KOPT-K1 (cell line): ENCODE measurements around the gene PEX6.
A peak's percentile ranks its signal among the peaks of the same experiment; 100 is the strongest.
"Not testable (repeated sequence)": the region's sequence is repeated elsewhere in the genome, so short reads cannot be mapped to it uniquely, and the experiment has no call there.

Source experiments
- H3K27ac ChIP-seq: fragments of 200-600 bp; sonication (generic); 2 replicates; pipeline ENCODE4 v1.5.1; 2016; ENCODE audit warnings: antibody characterized with exemption, mild to moderate bottlenecking, low read depth, low read length; ENCODE audit not compliant: poor library complexity, severe bottlenecking
- H3K36me3 ChIP-seq: fragments of 200-600 bp; sonication (generic); 2 replicates; pipeline ENCODE4 v1.5.1; 2017; ENCODE audit warnings: antibody characterized with exemption, mild to moderate bottlenecking, low read length, moderate library complexity; ENCODE audit not compliant: insufficient read depth
- H3K9me3 ChIP-seq: fragments of 200-600 bp; sonication (generic); 2 replicates; pipeline ENCODE4 v1.5.1; 2017; ENCODE audit warnings: antibody characterized with exemption, low read length, mild to moderate bottlenecking; ENCODE audit not compliant: insufficient read depth, poor library complexity, severe bottlenecking

Gene PEX6

DNA sequence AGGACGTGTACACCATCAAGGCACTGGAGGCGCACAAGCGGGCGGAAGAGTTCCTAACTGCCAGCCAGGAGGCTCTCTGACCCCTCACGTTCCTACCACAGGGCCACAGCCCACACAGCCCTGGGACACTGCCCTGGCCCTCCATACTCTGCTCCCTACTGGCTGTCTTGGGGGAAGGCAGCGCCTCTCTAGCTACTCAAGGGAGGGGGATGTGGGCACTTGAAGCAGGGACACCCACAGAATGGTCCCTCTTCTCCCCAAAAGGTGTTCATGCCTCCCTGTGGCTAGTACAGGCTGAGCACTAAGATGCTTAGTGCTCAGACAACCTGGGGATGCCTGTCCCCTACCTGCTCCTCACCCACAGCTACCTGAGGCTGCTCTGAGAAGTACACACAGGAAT, 32.2 kb upstream of the PEX6 start:
- no peak overlapping the region for H3K27ac ChIP-seq
- no peaks in the 10 kb centered on the region for H3K9me3 ChIP-seq
- H3K36me3 ChIP-seq: peaks cover 68% of the 10 kb centered on the region

DNA sequence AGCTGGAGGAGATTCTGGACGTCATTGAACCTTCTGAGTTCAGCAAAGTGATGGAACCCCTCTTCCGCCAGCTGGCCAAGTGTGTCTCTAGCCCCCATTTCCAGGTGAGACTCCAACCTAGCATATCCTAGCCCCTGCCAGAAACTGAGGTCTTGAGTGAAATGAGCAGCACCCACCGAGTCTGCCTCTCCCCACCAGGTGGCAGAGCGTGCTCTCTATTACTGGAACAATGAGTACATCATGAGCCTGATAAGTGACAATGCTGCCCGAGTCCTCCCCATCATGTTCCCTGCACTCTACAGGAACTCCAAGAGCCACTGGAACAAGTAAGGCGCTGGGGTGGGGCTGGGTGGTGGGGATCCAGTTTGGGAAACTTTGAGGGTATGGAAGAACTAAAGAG, 30.1 kb upstream of the PEX6 start:
- Histone ChIP-seq H3K27ac (no peak overlapping the region), H3K36me3 (peaks cover 82% of the 10 kb centered on the region), H3K9me3 (no peaks in the 10 kb centered on the region)

- Histone ChIP-seq H3K9me3 (no peaks in the 10 kb centered on the region), H3K27ac (no peak overlapping the region), H3K36me3 (peaks cover 84% of the 10 kb centered on the region)
These were observed 28.1 kb upstream of the PEX6 start for GRCh38 chr6:43007126-43007525.

- peaks cover 80% of the 10 kb centered on the region for H3K36me3 ChIP-seq
- H3K27ac ChIP-seq: no peak overlapping the region
These were observed 27.3 kb upstream of the PEX6 start for GRCh38 chr6:43006251-43006650.

GRCh38 chr6:43005844-43006243, 26.9 kb upstream of the PEX6 start:
- H3K27ac ChIP-seq: no peak overlapping the region
- H3K36me3 ChIP-seq: peaks cover 80% of the 10 kb centered on the region
- no peaks in the 10 kb centered on the region for H3K9me3 ChIP-seq

More at GRCh38 chr6:43006251-43006650, 27.3 kb upstream of the PEX6 start:
- no peaks in the 10 kb centered on the region for H3K9me3 ChIP-seq

- Histone ChIP-seq H3K9me3 (no peaks in the 10 kb centered on the region), H3K36me3 (peaks cover 47% of the 10 kb centered on the region)
These were observed 22.9 kb upstream of the PEX6 start for GRCh38 chr6:43001843-43002242.

GRCh38 chr6:42998205-42998604, 19.2 kb upstream of the PEX6 start:
- H3K27ac ChIP-seq, H3K9me3 ChIP-seq: not testable (repeated sequence)
- peaks cover 31% of the 10 kb centered on the region for H3K36me3 ChIP-seq

More at GRCh38 chr6:43001843-43002242, 22.9 kb upstream of the PEX6 start:
- no peak overlapping the region for H3K27ac ChIP-seq

GRCh38 chr6:42996513-42996912, 17.5 kb upstream of the PEX6 start:
- Histone ChIP-seq H3K27ac (no peak overlapping the region), H3K9me3 (no peaks in the 10 kb centered on the region), H3K36me3 (peaks cover 33% of the 10 kb centered on the region)

GRCh38 chr6:42993445-42993844, 14.5 kb upstream of the PEX6 start:
- H3K36me3 ChIP-seq: peaks cover 47% of the 10 kb centered on the region
- no peaks in the 10 kb centered on the region for H3K9me3 ChIP-seq
- no peak overlapping the region for H3K27ac ChIP-seq

- no peak overlapping the region for H3K27ac ChIP-seq
- peaks cover 65% of the 10 kb centered on the region for H3K36me3 ChIP-seq
- no peaks in the 10 kb centered on the region for H3K9me3 ChIP-seq
These were observed 10.9 kb upstream of the PEX6 start for GRCh38 chr6:42989923-42990322.

- Histone ChIP-seq H3K27ac (no peak overlapping the region), H3K36me3 (peaks cover 62% of the 10 kb centered on the region), H3K9me3 (no peaks in the 10 kb centered on the region)
These were observed 9.6 kb upstream of the PEX6 start for GRCh38 chr6:42988486-42989020.

DNA sequence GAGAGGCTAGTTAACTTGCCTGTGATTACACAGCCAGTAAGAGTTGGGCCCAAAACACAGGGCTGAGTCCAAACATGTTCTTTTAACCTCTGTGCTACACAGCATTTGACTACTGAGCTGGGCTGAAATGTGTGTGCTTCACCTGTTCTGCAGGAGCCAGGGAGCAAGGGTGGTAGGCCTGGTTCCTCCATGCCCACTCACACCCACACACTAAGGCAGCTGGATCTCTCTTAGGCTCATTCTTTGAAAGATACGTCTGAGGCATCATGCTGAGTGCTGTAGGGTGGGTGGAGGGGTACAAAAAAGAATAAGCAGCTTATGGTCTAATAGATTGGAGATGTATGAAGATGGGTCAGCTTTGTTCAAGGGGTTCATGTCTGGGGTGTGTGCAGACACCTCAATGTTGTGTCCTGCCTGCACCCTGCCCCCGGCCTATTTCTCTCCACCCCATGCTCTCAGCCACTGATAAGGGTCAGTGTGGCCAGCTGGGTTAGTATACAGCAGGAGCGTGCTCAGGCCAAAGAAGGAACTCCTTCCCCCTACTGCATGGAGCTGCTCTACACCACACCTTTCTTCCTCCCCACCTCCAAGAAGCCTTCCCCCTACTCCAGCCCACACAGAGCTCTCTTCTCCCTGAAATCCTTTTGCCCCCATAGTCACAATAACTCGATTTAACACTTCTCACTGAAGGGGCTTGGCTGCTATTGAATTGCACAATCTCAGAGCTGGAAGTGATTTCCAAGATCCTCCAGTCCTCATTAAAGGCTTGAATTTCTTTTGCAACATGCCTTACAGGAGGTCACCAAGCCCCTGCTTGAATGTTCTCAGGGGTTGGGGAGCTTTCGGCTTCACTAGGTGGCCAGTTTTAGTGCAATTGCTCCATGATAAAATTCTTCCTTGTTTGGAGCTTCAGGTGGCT, 8.8 kb upstream of the PEX6 start:
- Histone ChIP-seq H3K36me3 (peaks cover 57% of the 10 kb centered on the region), H3K27ac (no peak overlapping the region), H3K9me3 (no peaks in the 10 kb centered on the region)

DNA sequence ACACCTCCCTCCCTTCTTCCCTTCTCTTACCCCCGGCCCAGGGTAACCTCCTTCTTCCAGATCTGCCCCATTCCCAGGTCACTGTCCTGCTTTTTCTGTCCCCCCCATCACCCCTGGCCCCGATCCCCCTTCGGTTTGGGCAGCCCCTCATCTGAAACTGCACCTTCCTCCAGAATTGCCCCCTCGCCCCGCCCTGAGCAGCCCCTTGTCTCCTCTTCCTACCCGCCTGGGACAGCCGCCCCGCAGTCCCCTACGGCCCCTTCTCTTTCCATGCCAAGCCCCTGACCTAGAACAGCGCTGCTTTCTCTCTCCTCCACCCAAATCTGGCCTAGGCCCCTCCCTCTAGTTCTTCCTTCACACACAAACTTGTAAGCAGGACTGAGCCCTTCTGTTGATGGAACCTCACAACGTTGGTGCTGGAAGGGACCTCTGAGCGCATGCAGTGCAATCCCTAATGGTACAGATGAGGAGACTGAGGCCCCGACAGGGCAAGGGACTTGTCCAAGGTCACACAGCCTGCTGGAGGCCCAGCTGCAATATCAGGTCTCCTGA, 6.0 kb upstream of the PEX6 start:
- peaks cover 33% of the 10 kb centered on the region for H3K36me3 ChIP-seq
- no peaks in the 10 kb centered on the region for H3K9me3 ChIP-seq
- H3K27ac ChIP-seq: peak overlapping the region; percentile 70

DNA sequence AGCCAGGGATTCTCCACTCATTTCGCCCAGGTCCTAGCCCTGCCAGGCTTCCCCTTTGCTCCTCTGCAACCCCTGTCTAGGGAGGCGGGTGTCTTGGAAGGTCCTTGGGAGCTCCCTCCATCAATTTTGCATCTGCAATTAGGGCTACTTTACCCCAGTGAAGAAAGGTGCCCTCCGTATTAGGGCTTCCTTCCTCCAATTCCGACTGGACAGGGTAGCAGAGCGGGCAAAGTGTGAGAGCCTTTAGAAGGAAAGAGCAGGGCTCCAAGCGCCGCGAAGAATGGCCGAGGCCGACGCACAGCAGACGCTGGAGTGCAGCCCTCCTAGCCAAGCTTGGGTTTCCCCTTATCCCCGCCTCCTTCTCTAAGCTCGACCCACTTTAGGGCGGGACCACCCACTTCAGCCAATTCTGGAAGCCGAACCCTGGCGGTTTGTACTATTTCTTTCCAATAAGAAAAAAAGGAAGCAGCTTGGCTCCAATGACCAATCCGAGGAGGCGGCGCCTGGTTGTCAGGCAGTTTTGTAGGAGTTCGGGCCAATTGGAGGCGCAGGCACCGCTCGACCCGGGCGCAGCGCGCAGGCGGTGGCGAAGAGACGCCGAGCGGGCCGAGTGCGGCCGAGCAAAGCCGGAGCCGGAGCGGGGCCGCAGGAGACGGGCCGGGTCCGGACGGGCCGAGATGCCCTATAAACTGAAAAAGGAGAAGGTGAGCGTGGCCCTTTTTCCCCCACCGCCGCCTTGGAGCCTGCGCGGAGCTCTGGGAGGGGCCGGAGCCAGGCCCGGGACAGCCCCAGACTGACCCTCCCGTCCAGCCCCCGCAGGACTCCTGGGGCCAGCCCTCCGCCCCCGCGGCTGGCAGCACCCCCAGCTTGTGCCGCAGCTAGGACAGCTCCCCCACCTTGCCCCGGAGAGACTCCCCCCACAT, 5.3 kb upstream of the PEX6 start, which contains the start of gene PPP2R5D:
Gene PPP2R5D, plus strand, starts transcription at position 570 of the 923 bp plus-strand sequence. Its CDS starts 108 bp downstream, at position 678.
- H3K36me3 ChIP-seq: peaks cover 26% of the 10 kb centered on the region
- H3K9me3 ChIP-seq: no peaks in the 10 kb centered on the region
- H3K27ac ChIP-seq: peak within 1 kb of the TSS; percentile 70
